ENCODE measurements around the gene KAT6B.
"Not testable (repeated sequence)": the region's sequence is repeated elsewhere in the genome, so short reads cannot be mapped to it uniquely, and the experiment has no call there.

Gene KAT6B

DNA sequence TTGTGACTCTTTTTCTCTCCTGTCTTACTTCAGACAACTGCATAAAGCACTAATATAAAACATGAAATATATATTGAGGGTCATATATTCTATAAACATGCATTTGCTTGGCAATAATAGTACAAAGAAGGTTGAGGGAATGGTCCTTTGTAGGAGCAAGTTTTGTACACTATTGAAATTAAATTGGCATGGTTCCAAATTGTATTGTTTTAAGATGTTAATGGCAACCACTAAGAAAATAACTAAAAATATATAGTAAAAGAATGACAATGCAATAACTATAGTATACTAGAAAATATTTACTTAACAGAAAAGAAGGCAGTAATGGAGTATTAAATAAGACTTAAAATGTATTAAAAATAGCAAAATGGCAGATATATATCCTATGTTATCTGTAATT is 33.7 kb upstream of the KAT6B start:
- DNase-seq (ENCODE audit: low read depth) = no peak
- no peak overlapping the region for H3K4me3 ChIP-seq (ENCODE audit: control insufficient read depth, low read depth, low read length)
- TF ChIP-seq, protein P1, sequence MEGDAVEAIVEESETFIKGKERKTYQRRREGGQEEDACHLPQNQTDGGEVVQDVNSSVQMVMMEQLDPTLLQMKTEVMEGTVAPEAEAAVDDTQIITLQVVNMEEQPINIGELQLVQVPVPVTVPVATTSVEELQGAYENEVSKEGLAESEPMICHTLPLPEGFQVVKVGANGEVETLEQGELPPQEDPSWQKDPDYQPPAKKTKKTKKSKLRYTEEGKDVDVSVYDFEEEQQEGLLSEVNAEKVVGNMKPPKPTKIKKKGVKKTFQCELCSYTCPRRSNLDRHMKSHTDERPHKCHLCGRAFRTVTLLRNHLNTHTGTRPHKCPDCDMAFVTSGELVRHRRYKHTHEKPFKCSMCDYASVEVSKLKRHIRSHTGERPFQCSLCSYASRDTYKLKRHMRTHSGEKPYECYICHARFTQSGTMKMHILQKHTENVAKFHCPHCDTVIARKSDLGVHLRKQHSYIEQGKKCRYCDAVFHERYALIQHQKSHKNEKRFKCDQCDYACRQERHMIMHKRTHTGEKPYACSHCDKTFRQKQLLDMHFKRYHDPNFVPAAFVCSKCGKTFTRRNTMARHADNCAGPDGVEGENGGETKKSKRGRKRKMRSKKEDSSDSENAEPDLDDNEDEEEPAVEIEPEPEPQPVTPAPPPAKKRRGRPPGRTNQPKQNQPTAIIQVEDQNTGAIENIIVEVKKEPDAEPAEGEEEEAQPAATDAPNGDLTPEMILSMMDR (IDR thresholded peaks at IDR 0.05; ENCODE audit: control insufficient read depth, insufficient read depth, low read depth, low read length, missing control alignments) = no peak

DNA sequence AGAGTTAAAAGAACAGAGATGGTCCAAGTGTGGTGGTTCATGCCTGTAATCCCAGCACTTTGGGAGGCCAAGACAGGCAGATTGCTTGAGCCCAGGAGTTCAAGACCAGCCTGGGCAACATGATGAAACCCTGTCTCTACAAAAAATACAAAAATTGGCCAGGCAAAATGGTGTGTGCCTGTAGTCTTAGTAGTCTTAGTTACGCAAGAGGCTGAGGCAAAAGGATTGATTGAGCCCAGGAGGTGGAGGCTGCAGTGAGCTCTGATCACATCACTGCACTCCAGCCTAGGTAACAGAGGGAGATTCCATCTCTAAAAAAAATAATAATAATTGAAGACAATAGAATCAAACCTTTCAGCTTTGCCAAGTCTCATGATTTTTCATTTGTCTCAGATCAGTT is 33.2 kb upstream of the KAT6B start:
- not testable (repeated sequence) for H3K4me3 ChIP-seq (ENCODE audit: control insufficient read depth, low read depth, low read length); DNase-seq (ENCODE audit: low read depth)

DNA sequence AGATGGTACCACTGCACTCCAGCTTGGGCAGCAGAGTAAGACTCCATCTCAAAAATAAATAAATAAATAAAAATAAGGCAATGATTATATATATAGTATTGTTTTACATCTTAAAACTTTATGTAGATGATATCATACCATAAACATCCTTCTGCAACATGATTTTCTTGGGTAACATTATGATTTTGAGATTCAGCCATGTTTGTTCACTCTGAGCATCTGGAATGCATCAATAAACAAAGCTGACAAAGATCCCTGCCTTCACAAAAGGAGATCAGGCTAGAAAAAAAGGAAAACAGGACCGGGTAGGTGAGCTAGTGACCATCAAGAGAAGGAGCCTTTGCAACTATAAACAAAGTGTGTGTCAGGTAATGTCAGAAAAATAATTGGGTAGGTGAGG is 31.9 kb upstream of the KAT6B start:
- TF ChIP-seq, protein P1 (IDR thresholded peaks at IDR 0.05; ENCODE audit: control insufficient read depth, insufficient read depth, low read depth, low read length, missing control alignments) = no peak
- H3K4me3 ChIP-seq (ENCODE audit: control insufficient read depth, low read depth, low read length) = no peak overlapping the region
- no peak for DNase-seq (ENCODE audit: low read depth)

DNA sequence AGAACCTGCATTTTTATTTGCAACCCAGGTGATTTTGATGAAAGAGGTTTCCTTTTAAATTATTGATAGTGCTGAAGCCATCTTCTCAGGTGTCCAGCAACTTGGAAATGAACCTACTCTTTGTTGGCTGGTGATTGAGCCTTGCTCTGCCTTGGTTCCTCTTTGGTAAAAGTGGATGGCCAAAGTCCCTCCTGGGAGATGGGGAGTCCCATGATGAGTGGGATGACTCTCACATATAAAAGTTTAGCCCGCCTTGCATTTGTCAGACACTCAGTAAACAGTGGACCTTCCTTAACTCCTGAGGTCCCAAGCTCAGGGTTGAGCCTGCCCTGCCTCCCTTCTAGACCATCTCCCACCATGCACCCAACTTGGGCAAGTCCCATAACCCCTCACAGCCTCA is 28.9 kb upstream of the KAT6B start:
- TF ChIP-seq, protein P1 (IDR thresholded peaks at IDR 0.05; ENCODE audit: control insufficient read depth, insufficient read depth, low read depth, low read length, missing control alignments) = no peak
- no peak for DNase-seq (ENCODE audit: low read depth)
- no peak overlapping the region for H3K4me3 ChIP-seq (ENCODE audit: control insufficient read depth, low read depth, low read length)

DNA sequence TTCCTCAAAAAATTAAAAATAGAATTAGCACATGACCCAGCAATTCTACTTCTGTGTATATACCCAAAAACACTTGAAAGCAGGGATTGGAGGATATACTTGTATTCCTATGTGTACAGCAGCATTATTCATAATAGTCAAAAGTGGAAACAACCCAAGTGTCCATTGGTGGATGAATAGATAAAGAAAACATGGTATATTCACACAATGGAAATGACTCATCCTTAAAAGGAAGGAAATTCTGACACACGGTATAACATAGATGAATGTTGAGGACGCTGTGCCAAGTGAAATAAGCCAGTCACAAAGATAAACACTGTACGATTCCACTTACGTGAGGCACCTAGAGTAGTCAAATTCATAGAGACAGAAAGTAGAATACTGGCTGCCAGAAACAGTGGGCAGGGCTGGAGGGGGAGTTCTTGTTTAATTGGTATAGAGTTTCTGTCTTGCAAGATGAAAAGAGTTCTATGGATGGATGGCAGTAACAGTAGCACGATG is 26.6 kb upstream of the KAT6B start:
- DNase-seq (ENCODE audit: low read depth) = peak; percentile 51
- H3K4me3 ChIP-seq (ENCODE audit: control insufficient read depth, low read depth, low read length) = no peak overlapping the region
- TF ChIP-seq, protein P1 (IDR thresholded peaks at IDR 0.05; ENCODE audit: control insufficient read depth, insufficient read depth, low read depth, low read length, missing control alignments) = no peak

DNA sequence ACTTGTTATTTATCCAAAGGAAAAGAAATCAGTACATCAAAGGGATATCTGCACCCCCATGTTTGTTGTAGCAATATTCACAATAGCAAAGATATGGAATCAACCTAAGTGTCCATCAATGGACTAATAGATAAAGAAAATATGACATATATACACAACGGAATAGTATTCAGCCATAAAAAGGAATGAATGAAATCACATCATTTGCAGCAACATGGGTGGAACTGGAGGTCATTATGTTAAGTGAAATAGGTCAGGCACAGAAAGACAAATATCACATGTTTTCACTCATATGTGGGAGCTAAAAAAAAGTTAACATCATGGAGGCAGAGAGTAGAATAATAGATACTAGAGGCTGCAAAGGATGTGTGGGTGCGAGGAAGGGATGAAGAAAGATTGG is 25.0 kb upstream of the KAT6B start:
- H3K4me3 ChIP-seq (ENCODE audit: control insufficient read depth, low read depth, low read length) = no peak overlapping the region
- DNase-seq (ENCODE audit: low read depth) = no peak
- TF ChIP-seq, protein P1 (IDR thresholded peaks at IDR 0.05; ENCODE audit: control insufficient read depth, insufficient read depth, low read depth, low read length, missing control alignments) = no peak

DNA sequence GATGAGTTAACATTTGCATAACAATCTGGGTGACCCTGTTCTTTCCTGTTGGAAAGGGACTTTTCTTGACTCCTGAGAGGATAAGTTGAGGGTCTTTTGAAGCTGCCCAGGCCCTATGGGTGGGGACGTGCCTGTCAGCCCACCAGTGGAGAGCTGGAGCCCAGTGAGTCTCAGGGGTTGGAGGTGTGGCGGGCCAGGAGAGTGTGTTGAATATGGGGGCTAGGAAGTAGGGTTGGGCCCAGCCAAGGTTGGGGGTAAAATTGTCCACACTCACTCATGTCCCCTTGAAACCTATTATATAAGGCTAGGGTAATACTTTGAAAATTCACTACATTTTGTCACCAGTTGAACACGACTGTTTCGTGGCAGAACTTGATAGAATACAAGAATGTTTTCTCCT is 17.9 kb upstream of the KAT6B start:
- TF ChIP-seq, protein P1 (IDR thresholded peaks at IDR 0.05; ENCODE audit: control insufficient read depth, insufficient read depth, low read depth, low read length, missing control alignments) = no peak
- H3K4me3 ChIP-seq (ENCODE audit: control insufficient read depth, low read depth, low read length) = no peak overlapping the region
- no peak for DNase-seq (ENCODE audit: low read depth)
